Activated CD4-positive, alpha-beta T cell treated with anti-CD3 and anti-CD28 coated beads, Interleukin-2, amount 10 ng/mL, durations not matched to agents 24 days and 14 days (primary cell): ENCODE results near the gene KNDC1. TPM values are rescaled to one million over a fixed set of nuclear protein-coding genes. Genes with fewer than 3 reads are reported as not detected.

ENCODE experiments used
- DNase-seq: peaks from one replicate; pipeline ENCODE4 v3.0.0; 2022
- H3K27ac Mint-ChIP-seq: one replicate; pipeline ENCODE4 v1.8.0; 2022; ENCODE audit warnings: mild to moderate bottlenecking, mixed read lengths
- H3K27me3 Mint-ChIP-seq: one replicate; pipeline ENCODE4 v1.8.0; 2022; ENCODE audit warnings: mixed read lengths
- H3K36me3 Mint-ChIP-seq: one replicate; pipeline ENCODE4 v1.8.0; 2022; ENCODE audit warnings: low read depth, mild to moderate bottlenecking, mixed read lengths
- H3K4me1 Mint-ChIP-seq: one replicate; pipeline ENCODE4 v1.8.0; 2021; ENCODE audit warnings: mixed read lengths
- H3K4me3 Mint-ChIP-seq: one replicate; pipeline ENCODE4 v1.8.0; 2022; ENCODE audit warnings: mild to moderate bottlenecking, moderate library complexity, mixed read lengths
- H3K9me3 Mint-ChIP-seq: one replicate; pipeline ENCODE4 v1.8.0; 2021; ENCODE audit warnings: mixed read lengths
- intact Hi-C: fragments of 100-400 bp; cut with micrococcal nuclease; formaldehyde crosslinking; loops from one replicate; pipeline ENCODE4 v1.15.1; 2023
- total RNA-seq: library from RNA; stranded (reverse); gene quantifications from 2 replicates; pipeline ENCODE4 v1.2.3, GENCODE V29; 2022

The KNDC1 gene
- total RNA-seq, 1 donor from 2014 or later: 0.19 TPM

- Mint-ChIP-seq H3K4me1 (no peaks in the 10 kb centered on the region), H3K4me3 (no peak overlapping the region), H3K36me3 (no peaks in the 10 kb centered on the region), H3K9me3 (no peaks in the 10 kb centered on the region), H3K27me3 (peaks cover 11% of the 10 kb centered on the region), H3K27ac (no peak overlapping the region)
- intact Hi-C loops: no loop called here
- no peak for DNase-seq
Measured at GRCh38 chr10:133189256-133189655, 29.2 kb downstream of the KNDC1 start.

- H3K27me3 Mint-ChIP-seq: peaks cover 11% of the 10 kb centered on the region
- no peaks in the 10 kb centered on the region for H3K36me3 Mint-ChIP-seq
- H3K27ac Mint-ChIP-seq: no peak overlapping the region
- intact Hi-C loops: no loop called here
- H3K4me3 Mint-ChIP-seq: no peak overlapping the region
- no peaks in the 10 kb centered on the region for H3K9me3 Mint-ChIP-seq
- no peak for DNase-seq
- H3K4me1 Mint-ChIP-seq: no peaks in the 10 kb centered on the region
Measured at GRCh38 chr10:133189726-133190125, 29.7 kb downstream of the KNDC1 start.

GRCh38 chr10:133190225-133190624, 30.2 kb downstream of the KNDC1 start:
- no peak overlapping the region for H3K27ac Mint-ChIP-seq
- peaks cover 11% of the 10 kb centered on the region for H3K27me3 Mint-ChIP-seq
- intact Hi-C loops: no loop called here
- H3K4me1 Mint-ChIP-seq: no peaks in the 10 kb centered on the region
- no peaks in the 10 kb centered on the region for H3K36me3 Mint-ChIP-seq
- no peak for DNase-seq
- H3K9me3 Mint-ChIP-seq: no peaks in the 10 kb centered on the region
- no peak overlapping the region for H3K4me3 Mint-ChIP-seq

GRCh38 chr10:133191651-133192050, 31.6 kb downstream of the KNDC1 start:
- Mint-ChIP-seq H3K4me1 (no peaks in the 10 kb centered on the region), H3K4me3 (no peak overlapping the region), H3K27me3 (peaks cover 11% of the 10 kb centered on the region), H3K27ac (no peak overlapping the region), H3K36me3 (no peaks in the 10 kb centered on the region), H3K9me3 (no peaks in the 10 kb centered on the region)
- intact Hi-C loops: no loop called here
- DNase-seq: no peak

- intact Hi-C loops: no loop called here
- H3K27ac Mint-ChIP-seq: no peak overlapping the region
- H3K4me3 Mint-ChIP-seq: no peak overlapping the region
- no peak for DNase-seq
- H3K4me1 Mint-ChIP-seq: no peaks in the 10 kb centered on the region
- H3K9me3 Mint-ChIP-seq: no peaks in the 10 kb centered on the region
- no peaks in the 10 kb centered on the region for H3K36me3 Mint-ChIP-seq
- peaks cover 11% of the 10 kb centered on the region for H3K27me3 Mint-ChIP-seq
Measured at GRCh38 chr10:133194151-133194550, 34.1 kb downstream of the KNDC1 start.

- H3K4me1 Mint-ChIP-seq: no peaks in the 10 kb centered on the region
- peaks cover 11% of the 10 kb centered on the region for H3K27me3 Mint-ChIP-seq
- H3K4me3 Mint-ChIP-seq: no peak overlapping the region
- intact Hi-C loops: no loop called here
- H3K9me3 Mint-ChIP-seq: no peaks in the 10 kb centered on the region
- DNase-seq: no peak
- no peak overlapping the region for H3K27ac Mint-ChIP-seq
- H3K36me3 Mint-ChIP-seq: no peaks in the 10 kb centered on the region
Measured at GRCh38 chr10:133195096-133195495, 35.1 kb downstream of the KNDC1 start.

- Mint-ChIP-seq H3K9me3 (no peaks in the 10 kb centered on the region), H3K4me3 (no peak overlapping the region), H3K36me3 (no peaks in the 10 kb centered on the region), H3K27ac (no peak overlapping the region), H3K4me1 (no peaks in the 10 kb centered on the region), H3K27me3 (peaks cover 11% of the 10 kb centered on the region)
- intact Hi-C loops: no loop called here
- DNase-seq: no peak
Measured at GRCh38 chr10:133195611-133196010, 35.6 kb downstream of the KNDC1 start.

- Mint-ChIP-seq H3K36me3 (no peaks in the 10 kb centered on the region), H3K27ac (no peak overlapping the region), H3K4me1 (no peaks in the 10 kb centered on the region), H3K9me3 (no peaks in the 10 kb centered on the region), H3K27me3 (peaks cover 11% of the 10 kb centered on the region), H3K4me3 (no peak overlapping the region)
- no peak for DNase-seq
- intact Hi-C loops: no loop called here
Measured at GRCh38 chr10:133196221-133196915, 36.3 kb downstream of the KNDC1 start.

GRCh38 chr10:133196936-133197758, 37.1 kb downstream of the KNDC1 start:
- intact Hi-C loops: no loop called here
- Mint-ChIP-seq H3K36me3 (no peaks in the 10 kb centered on the region), H3K27me3 (peaks cover 9% of the 10 kb centered on the region), H3K4me1 (no peaks in the 10 kb centered on the region), H3K9me3 (no peaks in the 10 kb centered on the region), H3K4me3 (no peak overlapping the region), H3K27ac (no peak overlapping the region)
- DNase-seq: no peak

- intact Hi-C loops: no loop called here
- no peak for DNase-seq
- Mint-ChIP-seq H3K4me3 (no peak overlapping the region), H3K36me3 (no peaks in the 10 kb centered on the region), H3K4me1 (no peaks in the 10 kb centered on the region), H3K9me3 (no peaks in the 10 kb centered on the region), H3K27me3 (peaks cover 7% of the 10 kb centered on the region), H3K27ac (no peak overlapping the region)
Measured at GRCh38 chr10:133197786-133198185, 37.8 kb downstream of the KNDC1 start.

GRCh38 chr10:133198206-133198605, 38.2 kb downstream of the KNDC1 start:
- no peaks in the 10 kb centered on the region for H3K4me1 Mint-ChIP-seq
- H3K27ac Mint-ChIP-seq: no peak overlapping the region
- H3K9me3 Mint-ChIP-seq: no peaks in the 10 kb centered on the region
- no peak overlapping the region for H3K4me3 Mint-ChIP-seq
- peaks cover 7% of the 10 kb centered on the region for H3K27me3 Mint-ChIP-seq
- intact Hi-C loops: no loop called here
- DNase-seq: no peak
- H3K36me3 Mint-ChIP-seq: no peaks in the 10 kb centered on the region

GRCh38 chr10:133198621-133199487, 38.8 kb downstream of the KNDC1 start:
- DNase-seq: no peak
- Mint-ChIP-seq H3K4me1 (no peaks in the 10 kb centered on the region), H3K4me3 (no peak overlapping the region), H3K9me3 (no peaks in the 10 kb centered on the region), H3K27me3 (peaks cover 3% of the 10 kb centered on the region), H3K36me3 (no peaks in the 10 kb centered on the region), H3K27ac (no peak overlapping the region)
- intact Hi-C loops: no loop called here

GRCh38 chr10:133199488-133199885, 39.5 kb downstream of the KNDC1 start:
- H3K4me1 Mint-ChIP-seq: no peaks in the 10 kb centered on the region
- intact Hi-C loops: no loop called here
- H3K9me3 Mint-ChIP-seq: no peaks in the 10 kb centered on the region
- H3K27me3 Mint-ChIP-seq: no peaks in the 10 kb centered on the region
- H3K27ac Mint-ChIP-seq: no peak overlapping the region
- H3K36me3 Mint-ChIP-seq: no peaks in the 10 kb centered on the region
- no peak for DNase-seq
- no peak overlapping the region for H3K4me3 Mint-ChIP-seq
